Measurements from ENCODE around the gene IDH3G. TPM values are rescaled to one million over a fixed set of nuclear protein-coding genes. Genes with fewer than 3 reads are reported as not detected.
A peak's percentile ranks its signal among the peaks of the same experiment; 100 is the strongest.

IDH3G gene
- total RNA-seq, 6 experiments from 2014 or later = 60.2 to 67.1 (median 62.8) TPM

DNA sequence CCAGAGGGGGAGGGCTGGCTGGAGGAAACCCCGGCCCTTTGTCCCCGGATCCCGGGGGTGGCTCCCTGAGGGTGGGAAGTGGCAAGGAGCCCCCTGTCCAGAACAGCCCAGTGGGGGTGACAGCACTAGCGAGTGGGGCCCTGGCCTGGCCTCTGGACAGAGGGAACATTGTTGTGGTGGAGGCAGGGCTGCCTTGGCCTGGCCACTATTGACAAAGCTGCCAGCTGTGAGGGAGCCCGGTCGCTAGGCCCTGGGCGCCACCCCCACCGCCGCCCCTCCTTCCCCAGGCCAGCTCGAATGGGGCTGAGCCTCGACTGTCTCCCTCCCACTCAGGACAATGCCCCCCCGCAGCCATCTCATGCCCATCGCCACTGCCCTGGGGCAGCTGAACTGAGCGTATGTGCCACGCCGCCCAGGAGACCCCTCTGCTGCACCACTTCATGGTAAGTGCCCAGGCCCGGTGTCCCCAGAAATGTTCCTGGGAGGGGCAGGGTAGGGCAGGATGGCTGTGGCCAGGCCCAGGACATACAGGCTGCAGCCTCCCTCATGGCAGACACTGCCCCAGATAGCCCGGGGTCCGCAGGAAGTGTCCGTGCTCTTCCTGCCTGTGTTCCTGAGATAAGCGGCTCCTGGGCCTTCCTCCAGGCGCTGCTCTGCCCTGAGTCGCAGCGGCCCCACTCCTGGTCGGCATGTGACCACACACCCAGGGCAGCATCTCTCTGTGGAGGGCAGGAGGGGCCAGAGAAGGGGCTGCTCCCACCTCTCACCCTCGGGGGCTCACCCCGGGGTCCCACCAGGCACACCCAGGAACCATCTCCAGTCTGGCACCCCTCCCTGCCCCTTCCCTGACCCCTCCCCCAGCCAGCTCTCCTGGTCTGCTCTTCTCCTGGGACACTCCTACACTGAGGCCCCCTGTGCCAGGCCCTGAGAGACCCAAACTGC, 28.8 kb downstream of the IDH3G start:
- H3K27me3 Mint-ChIP-seq (ENCODE audit: insufficient read depth) = no peaks in the 10 kb centered on the region
- H3K4me3 Mint-ChIP-seq = peak overlapping the region; percentile 77
- no peaks in the 10 kb centered on the region for H3K36me3 Mint-ChIP-seq (ENCODE audit: low read depth)
- TF ChIP-seq, protein P1, sequence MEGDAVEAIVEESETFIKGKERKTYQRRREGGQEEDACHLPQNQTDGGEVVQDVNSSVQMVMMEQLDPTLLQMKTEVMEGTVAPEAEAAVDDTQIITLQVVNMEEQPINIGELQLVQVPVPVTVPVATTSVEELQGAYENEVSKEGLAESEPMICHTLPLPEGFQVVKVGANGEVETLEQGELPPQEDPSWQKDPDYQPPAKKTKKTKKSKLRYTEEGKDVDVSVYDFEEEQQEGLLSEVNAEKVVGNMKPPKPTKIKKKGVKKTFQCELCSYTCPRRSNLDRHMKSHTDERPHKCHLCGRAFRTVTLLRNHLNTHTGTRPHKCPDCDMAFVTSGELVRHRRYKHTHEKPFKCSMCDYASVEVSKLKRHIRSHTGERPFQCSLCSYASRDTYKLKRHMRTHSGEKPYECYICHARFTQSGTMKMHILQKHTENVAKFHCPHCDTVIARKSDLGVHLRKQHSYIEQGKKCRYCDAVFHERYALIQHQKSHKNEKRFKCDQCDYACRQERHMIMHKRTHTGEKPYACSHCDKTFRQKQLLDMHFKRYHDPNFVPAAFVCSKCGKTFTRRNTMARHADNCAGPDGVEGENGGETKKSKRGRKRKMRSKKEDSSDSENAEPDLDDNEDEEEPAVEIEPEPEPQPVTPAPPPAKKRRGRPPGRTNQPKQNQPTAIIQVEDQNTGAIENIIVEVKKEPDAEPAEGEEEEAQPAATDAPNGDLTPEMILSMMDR (IDR thresholded peaks at IDR 0.05) = no peak
- no peaks in the 10 kb centered on the region for H3K9me3 Mint-ChIP-seq
- peaks cover 7% of the 10 kb centered on the region; the same call in 1 of the 2 replicates for H3K4me1 Mint-ChIP-seq (ENCODE audit: low read depth)
- DNase-seq = no peak
- peak overlapping the region; percentile 82 for H3K27ac Mint-ChIP-seq

DNA sequence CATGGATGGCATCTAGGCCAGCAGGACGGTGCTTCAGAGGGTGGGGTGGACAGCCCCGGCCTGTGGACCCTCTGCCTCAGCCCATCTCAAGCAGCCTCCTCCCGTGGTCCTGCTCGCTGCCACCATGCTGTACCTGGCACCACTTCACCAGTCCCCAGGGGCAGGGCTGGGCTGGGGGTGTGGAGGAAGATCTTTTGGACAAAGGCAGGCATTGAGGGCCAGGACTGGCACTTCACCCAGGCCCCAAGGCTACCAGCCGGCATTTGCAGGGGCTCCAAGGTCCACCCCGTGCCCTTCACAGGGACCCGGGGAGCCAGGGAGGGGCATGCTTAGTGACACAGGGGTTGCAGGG, 29.4 kb downstream of the IDH3G start:
- Mint-ChIP-seq H3K4me3 (peak overlapping the region; percentile 87), H3K36me3 (ENCODE audit: low read depth) (no peaks in the 10 kb centered on the region), H3K4me1 (ENCODE audit: low read depth) (peaks cover 7% of the 10 kb centered on the region; the same call in 1 of the 2 replicates)

DNA sequence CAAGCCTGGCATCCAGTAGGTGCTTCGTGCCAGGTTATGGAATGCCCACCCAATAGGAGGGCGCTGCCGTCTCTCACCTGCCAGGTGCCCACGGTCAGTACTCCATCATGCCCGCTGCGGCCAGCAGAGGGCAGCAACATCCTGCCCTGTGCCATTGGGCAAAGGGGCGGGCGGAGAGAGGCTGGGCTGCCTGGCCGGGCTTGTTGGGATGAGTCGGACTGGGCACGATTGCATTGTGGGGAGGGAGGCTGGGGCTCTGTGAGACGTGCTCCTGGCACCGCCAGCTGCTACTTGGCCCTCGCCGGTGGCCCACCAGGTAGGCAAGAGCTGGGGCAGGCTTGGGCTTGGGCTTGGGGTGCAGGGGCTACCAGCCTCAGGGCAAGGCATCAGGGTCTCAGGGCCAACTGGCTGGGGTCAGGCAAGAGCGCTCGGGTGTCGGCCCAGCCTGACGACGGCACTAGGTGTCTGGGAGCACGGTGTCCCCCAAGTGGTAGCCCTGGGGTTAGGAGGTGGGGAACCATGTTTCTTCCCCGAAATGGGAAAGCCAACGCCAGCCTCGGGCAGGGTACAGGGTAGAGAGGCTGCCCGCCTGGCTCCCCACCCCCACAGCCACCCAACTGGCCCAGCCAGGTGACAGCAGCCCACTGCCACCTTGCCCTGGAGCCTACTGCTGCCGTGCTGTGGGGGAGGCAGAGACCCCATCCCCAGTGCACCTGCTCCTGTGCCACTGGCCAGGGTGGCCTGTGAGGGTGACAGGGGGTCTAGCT, 30.0 kb downstream of the IDH3G start, which contains the start of gene PLXNB3:
TSS of gene PLXNB3 (plus strand) at position 261 of the 767 bp plus-strand sequence. CDS start 1,287 bp downstream, outside the sequence.
- Mint-ChIP-seq H3K4me1 (ENCODE audit: low read depth) (peaks cover 7% of the 10 kb centered on the region; the same call in 1 of the 2 replicates), H3K4me3 (peak within 1 kb of the TSS; percentile 87), H3K27ac (peak within 1 kb of the TSS; percentile 48; the same call in 1 of the 2 replicates), H3K27me3 (ENCODE audit: insufficient read depth) (no peaks in the 10 kb centered on the region), H3K36me3 (ENCODE audit: low read depth) (no peaks in the 10 kb centered on the region), H3K9me3 (no peaks in the 10 kb centered on the region)
- TF ChIP-seq, protein P1 (IDR thresholded peaks at IDR 0.05) = peak; percentile 90
- peak; percentile 72 for DNase-seq

More for the DNA sequence above, 29.4 kb downstream of the IDH3G start:
- Mint-ChIP-seq H3K9me3 (no peaks in the 10 kb centered on the region), H3K27me3 (ENCODE audit: insufficient read depth) (no peaks in the 10 kb centered on the region), H3K27ac (no peak overlapping the region)
- TF ChIP-seq, protein P1 (IDR thresholded peaks at IDR 0.05) = no peak
- DNase-seq = no peak

DNA sequence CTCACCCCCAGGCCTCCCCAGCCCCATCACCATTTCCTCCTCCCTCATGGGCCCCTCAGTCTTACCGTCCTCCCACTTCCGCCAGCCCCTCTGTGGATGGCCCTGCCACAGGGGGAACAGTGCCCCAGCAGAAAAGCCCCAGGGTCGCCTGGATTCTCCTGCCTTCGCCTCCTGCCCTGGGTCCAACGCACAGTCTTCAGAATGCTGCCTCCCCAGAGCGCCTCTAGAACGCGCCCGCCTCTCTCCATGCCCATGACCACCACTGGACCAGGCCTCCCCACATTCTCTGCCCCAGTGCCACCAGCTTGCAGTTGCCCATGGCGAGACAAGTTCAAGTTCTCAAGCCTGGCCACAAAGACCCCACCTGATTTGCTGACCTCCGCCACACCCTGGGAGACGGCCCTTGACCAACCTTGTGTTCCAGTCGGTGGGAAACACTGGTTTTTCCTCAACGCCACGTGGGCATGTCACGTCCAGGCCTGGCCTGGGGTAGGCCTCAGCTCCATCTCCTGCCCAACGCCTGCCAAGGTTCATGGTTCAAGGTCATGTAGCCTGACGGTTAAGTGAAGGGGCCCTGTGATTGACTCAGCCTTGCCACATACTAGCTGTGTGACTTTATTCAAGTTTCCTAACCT, 30.8 kb downstream of the IDH3G start:
- DNase-seq = no peak
- TF ChIP-seq, protein P1 (IDR thresholded peaks at IDR 0.05) = no peak
- no peaks in the 10 kb centered on the region for H3K27me3 Mint-ChIP-seq (ENCODE audit: insufficient read depth)
- peak overlapping the region; percentile 87; the same call in 1 of the 2 replicates for H3K4me3 Mint-ChIP-seq
- H3K36me3 Mint-ChIP-seq (ENCODE audit: low read depth) = no peaks in the 10 kb centered on the region
- H3K9me3 Mint-ChIP-seq = no peaks in the 10 kb centered on the region
- H3K27ac Mint-ChIP-seq = no peak overlapping the region
- H3K4me1 Mint-ChIP-seq (ENCODE audit: low read depth) = peaks cover 7% of the 10 kb centered on the region; the same call in 1 of the 2 replicates

DNA sequence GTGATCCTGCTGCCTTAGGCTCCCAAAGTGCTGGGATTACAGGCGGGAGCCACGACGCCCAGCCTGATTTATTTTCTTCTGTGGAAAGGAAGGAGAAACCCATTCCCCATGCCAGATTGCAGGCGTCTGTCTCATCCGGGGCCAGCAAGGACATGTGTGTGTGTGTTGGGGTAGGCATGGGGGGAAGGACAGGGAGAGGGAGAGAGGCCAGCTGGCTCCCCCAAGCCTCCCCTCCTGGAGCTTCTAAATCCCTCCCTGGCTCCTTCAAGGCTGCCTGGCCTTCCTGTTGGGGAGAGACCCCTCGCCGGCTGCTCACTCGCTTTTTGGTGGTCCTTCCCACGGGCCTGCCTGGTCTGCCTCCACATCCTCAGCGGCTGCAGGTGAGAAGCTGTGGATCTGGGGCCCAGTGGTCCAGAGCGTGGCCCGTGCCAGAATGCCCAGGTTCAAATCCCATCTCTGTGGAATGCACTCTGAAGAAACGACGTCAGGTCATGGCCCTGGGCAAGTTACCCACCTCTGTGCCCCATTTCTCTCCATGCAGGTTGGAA, 31.5 kb downstream of the IDH3G start:
- DNase-seq = no peak
- TF ChIP-seq, protein P1 (IDR thresholded peaks at IDR 0.05) = no peak
- Mint-ChIP-seq H3K27ac (no peak overlapping the region), H3K36me3 (ENCODE audit: low read depth) (no peaks in the 10 kb centered on the region), H3K9me3 (no peaks in the 10 kb centered on the region), H3K27me3 (ENCODE audit: insufficient read depth) (no peaks in the 10 kb centered on the region), H3K4me3 (no peak overlapping the region), H3K4me1 (ENCODE audit: low read depth) (peaks cover 7% of the 10 kb centered on the region; the same call in 1 of the 2 replicates)
